K562 (cell line): Measurements from ENCODE around the gene HOXA7. TPM values are rescaled to one million over a fixed set of nuclear protein-coding genes. Genes with fewer than 3 reads are reported as not detected.

Source experiments
- ATAC-seq: fragments of 200-7000 bp; cut with Tn5 transposase; 3 replicates; pipeline ENCODE4 v1.9.1; 2020; ENCODE audit warnings: moderate library complexity
- BruUV-seq: library from RNA; stranded (reverse); fragments of 400-500 nt; replicated peaks from 2 replicates; lab custom pipeline; 2021; lab: Mats Ljungman, UMichigan
- CTCF ChIA-PET: fragments of 300-600 bp; formaldehyde crosslinking; extraction: SDS; loops from one replicate; lab custom pipeline; 2021; ENCODE audit warnings: low intra/inter-chr PET ratio; lab: Yijun Ruan, JAX
- POLR2A ChIA-PET: fragments of 300-600, 350-650 bp; sonication (Branson Sonifier 250); formaldehyde crosslinking; extraction: SDS; loops from one replicate; lab custom pipeline; 2021; ENCODE audit warnings: antibody characterized with exemption, inconsistent platforms; lab: Yijun Ruan, JAX
- DNase-seq, 4 experiments: peaks; one replicate each; pipeline versions ENCODE4 v3.0.0 to v3.0.0-alpha.2; 2011 to 2018; ENCODE audit warnings: low spot score in 3 of 4, mixed read lengths in 3 of 4; ENCODE audit errors: extremely low read depth in 1 of 4
- FAIRE-seq: peaks from 2 replicates; lab custom pipeline; 2011; peaks lifted over from hg19 to GRCh38; lab: Jason Lieb, UNC
- H2AFZ ChIP-seq: 2 replicates; pipeline ENCODE4 v1.6.0; 2011; ENCODE audit warnings: low read depth, low read length, control low read depth, inconsistent platforms
- H3K27ac ChIP-seq: fragments of 200-600 bp; 3 replicates; pipeline ENCODE4 v1.8.0; 2011; ENCODE audit warnings: low read depth, mild to moderate bottlenecking, control low read depth, inconsistent platforms, low read length, moderate library complexity, mixed read lengths; ENCODE audit errors: extremely low read depth
- H3K27me3 ChIP-seq, 2 experiments: fragments of 300-600 bp in 1 of 2; 2 replicates in 1 of 2; 3 replicates in 1 of 2; pipeline versions ENCODE4 v1.6.0 to v1.8.0; 2011; ENCODE audit warnings: inconsistent platforms in 2 of 2, low read length in 2 of 2, mild to moderate bottlenecking in 1 of 2, mixed read lengths in 1 of 2, moderate library complexity in 1 of 2; ENCODE audit not compliant: control insufficient read depth in 2 of 2, insufficient read depth in 2 of 2
- H3K36me3 ChIP-seq: fragments of 300-600 bp; 3 replicates; pipeline ENCODE4 v1.8.0; 2011; ENCODE audit warnings: mild to moderate bottlenecking, low read length, inconsistent platforms; ENCODE audit not compliant: control insufficient read depth, insufficient read depth
- H3K4me1 ChIP-seq, 2 experiments: fragments of 200-600 bp in 1 of 2; replicated peaks in 1 of 2; 2 replicates in 1 of 2; 3 replicates in 1 of 2; pipeline versions ENCODE4 v1.5.1 to v1.8.0; 2011; ENCODE audit warnings: inconsistent platforms in 2 of 2, low read length in 2 of 2, mild to moderate bottlenecking in 1 of 2, mixed read lengths in 1 of 2, moderate library complexity in 1 of 2; ENCODE audit not compliant: control insufficient read depth in 2 of 2, insufficient read depth in 2 of 2
- H3K4me2 ChIP-seq: 2 replicates; pipeline ENCODE4 v1.6.1; 2011; ENCODE audit warnings: low read length, control low read depth, inconsistent platforms, mixed read lengths; ENCODE audit not compliant: insufficient read depth
- H3K4me3 ChIP-seq: fragments of 200-600 bp; sonication (generic), shearing (Covaris generic); 2 replicates; pipeline ENCODE4 v1.5.1; 2016; ENCODE audit warnings: control low read depth, inconsistent platforms
- H3K79me2 ChIP-seq: fragments of 200-600 bp; 3 replicates; pipeline ENCODE4 v1.8.0; 2011; ENCODE audit warnings: low read length, inconsistent platforms; ENCODE audit not compliant: control insufficient read depth, insufficient read depth
- H3K9ac ChIP-seq, 2 experiments: 2 replicates each; pipeline versions ENCODE4 v1.6.0 to v1.6.1; 2011; ENCODE audit warnings: low read depth in 2 of 2, low read length in 2 of 2, control low read depth in 1 of 2, inconsistent platforms in 1 of 2, mild to moderate bottlenecking in 1 of 2, mixed read lengths in 1 of 2; ENCODE audit not compliant: insufficient read depth in 1 of 2
- H3K9me1 ChIP-seq: one replicate; pipeline ENCODE4 v1.6.0; 2011; ENCODE audit warnings: inconsistent platforms, mild to moderate bottlenecking, low read length, moderate library complexity; ENCODE audit not compliant: control insufficient read depth, insufficient read depth
- H3K9me3 ChIP-seq: replicated peaks from 2 replicates; pipeline ENCODE4 v1.5.1; 2011; ENCODE audit warnings: low read depth, low read length, inconsistent platforms; ENCODE audit not compliant: control insufficient read depth, insufficient read depth
- H4K20me1 ChIP-seq: replicated peaks from 2 replicates; pipeline ENCODE4 v1.6.1; 2011; ENCODE audit warnings: low read length, inconsistent platforms, mixed read lengths; ENCODE audit not compliant: control insufficient read depth, insufficient read depth
- E2F1 ChIP-seq: sonication (generic); formaldehyde crosslinking; IDR thresholded peaks from 2 replicates; pipeline ENCODE4 v1.8.1; 2023; ENCODE audit warnings: mild to moderate bottlenecking, missing genetic modification reagents, moderate library complexity
- FOXJ3 ChIP-seq: sonication (generic); formaldehyde crosslinking; IDR thresholded peaks from 2 replicates; pipeline ENCODE4 v1.4.0; 2020; ENCODE audit warnings: mild to moderate bottlenecking, missing genetic modification reagents
- PCBP1 ChIP-seq: fragments of 200-400 bp; formaldehyde crosslinking; IDR thresholded peaks from 2 replicates; pipeline ENCODE4 v1.6.1; 2018; ENCODE audit warnings: mild to moderate bottlenecking, low read depth, low read length; ENCODE audit not compliant: poor library complexity, severe bottlenecking
- POLR2AphosphoS5 ChIP-seq: IDR thresholded peaks from 2 replicates; pipeline ENCODE4 v1.6.1; 2011; ENCODE audit warnings: mild to moderate bottlenecking, low read depth, low read length, moderate library complexity; ENCODE audit not compliant: control insufficient read depth, insufficient read depth
- ZNF253 ChIP-seq: fragments of 250-450 bp; sonication (Bioruptor Pico); conservative IDR thresholded peaks from 2 replicates; pipeline ENCODE4 v1.6.1; 2021; ENCODE audit warnings: mild to moderate bottlenecking
- ZNF707 ChIP-seq: fragments of 250-450 bp; sonication (Bioruptor Pico); conservative IDR thresholded peaks from 2 replicates; pipeline ENCODE4 v1.8.0; 2022; ENCODE audit warnings: inconsistent platforms, mild to moderate bottlenecking, moderate library complexity
- ZNF717 ChIP-seq: fragments of 250-450 bp; sonication (Bioruptor Pico); IDR thresholded peaks from 2 replicates; pipeline ENCODE4 v1.5.0; 2021
- WGBS: fragments of 100-300 bp; shearing (Covaris generic); methylation state at CpG from one replicate; pipeline ENCODE4 v1.1.6; 2016; ENCODE audit warnings: low coverage, mixed read lengths; ENCODE audit not compliant: insufficient coverage; ENCODE audit errors: missing lambda C conversion rate; 5-methylcytosine and 5-hydroxymethylcytosine counted together
- in situ Hi-C: fragments of 300-500 bp; cut with MboI; formaldehyde crosslinking; loops from 4 replicates; pipeline ENCODE4 v1.15.0; 2018; ENCODE audit warnings: inconsistent platforms, mixed read lengths
- intact Hi-C: fragments of 100-400 bp; cut with micrococcal nuclease; formaldehyde crosslinking; loops from 2 replicates; pipeline ENCODE4 v1.14.2; 2022
- polyA plus RNA-seq, 8 experiments: library from polyadenylated mRNA; depleted of rRNA in 4 of 8; stranded (reverse) in 5 of 8; unstranded in 3 of 8; fragments of >200 nt; fragmentation: Nextera tagmentation in 2 of 8; fragmentation: Illumina TruSeq in 1 of 8; extraction: Ambion mirVana in 2 of 8; extraction: Trizol in 1 of 8; gene quantifications; 2 replicates each; pipeline versions ENCODE4 v1.2.1 to v1.2.3, GENCODE V29; 2011 to 2014; ENCODE audit warnings: inconsistent platforms in 1 of 8, missing spikeins in 1 of 8
- total RNA-seq, 7 experiments: library from RNA; depleted of rRNA in 6 of 7; stranded (reverse); fragments of >200 nt in 6 of 7; fragmentation: Illumina TruSeq in 2 of 7; extraction: Trizol in 2 of 7; gene quantifications; 2 replicates each; pipeline versions ENCODE4 v1.2.1 to v1.2.3, GENCODE V29; 2011 to 2021; ENCODE audit warnings: low replicate concordance in 1 of 7

HOXA7 gene
- total and polyA plus RNA-seq, 9 of the 15 experiments (the other 6 are each of a cell fraction or from before 2014, with no cell fraction given) = not detected

DNA sequence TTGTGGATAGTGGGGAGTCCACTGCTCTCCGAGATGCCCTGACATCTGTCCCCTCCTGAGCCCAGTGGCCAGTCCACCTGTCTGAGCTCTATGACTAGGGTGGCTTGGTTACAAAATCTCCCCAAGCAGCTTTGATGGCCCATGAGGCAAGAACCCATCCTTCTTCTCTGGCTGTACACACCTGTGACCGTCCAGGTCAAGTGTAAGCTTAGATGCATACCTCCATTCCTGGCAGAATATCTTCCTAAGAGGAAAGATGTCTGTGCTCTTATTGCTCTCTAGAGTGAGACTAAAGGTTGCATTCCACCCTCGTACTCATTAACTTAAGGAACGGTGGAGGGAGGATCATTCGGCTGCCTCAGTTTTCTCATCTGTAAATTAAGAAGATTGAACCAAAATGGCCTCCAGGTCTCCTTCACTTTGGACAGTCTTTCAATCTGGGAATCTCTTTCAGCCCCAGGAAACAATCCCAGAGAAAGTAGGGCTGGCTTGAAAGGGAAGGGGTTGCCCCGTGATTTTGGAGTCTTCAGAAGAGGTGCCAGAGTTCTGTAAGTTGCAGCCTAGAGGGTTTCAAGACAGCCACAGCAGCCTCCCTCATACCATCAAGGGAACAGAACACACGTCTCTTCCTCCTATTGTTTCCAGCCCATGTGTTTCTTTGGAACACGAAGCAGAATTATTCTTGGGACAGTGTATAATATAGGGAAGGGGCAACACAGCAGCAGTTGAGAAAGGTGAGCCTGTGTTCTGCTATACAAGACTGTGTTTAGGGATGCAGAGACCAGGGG is 31.4 kb downstream of the HOXA7 start:
- ChIA-PET POLR2A (no interaction called here), CTCF (no interaction called here)
- Histone ChIP-seq H3K79me2 (no peaks in the 10 kb centered on the region), H3K4me2 (no peak overlapping the region), H3K36me3 (no peaks in the 10 kb centered on the region), H3K9me1 (no peaks in the 10 kb centered on the region), H4K20me1 (no peaks in the 10 kb centered on the region; the same call in none of the 2 replicates), H3K27ac (no peak overlapping the region), H3K4me3 (no peak overlapping the region), H3K9me3 (no peaks in the 10 kb centered on the region), H3K4me1 (no peaks in the 10 kb centered on the region), H3K9ac (no peak overlapping the region), H3K27me3 (peaks cover 24 to 61% of the 10 kb centered on the region in 2 experiments; a peak in 4 of 5 replicates), H2AFZ (no peak overlapping the region)
- in situ Hi-C loops = loop anchor here (5.0 kb wide), 1 partner anchor 48 kb away; no protein-coding TSS in a partner anchor
- 2% methylated on average over 8 of the region's 8 CpGs for WGBS
- TF ChIP-seq ZNF253 (no peak), ZNF707 (CRISPR knock-in tag) (no peak), E2F1 (no peak), FOXJ3 (no peak), PCBP1 (no peak), POLR2AphosphoS5 (no peak), ZNF717 (CRISPR knock-in tag) (no peak)
- intact Hi-C loops = no loop called here
- BruUV-seq = no TSS peak
- ATAC-seq = no peak
- no peak for FAIRE-seq
- DNase-seq = no peak
